Midbrain (tissue), 1 donor: Measurements from ENCODE around the gene PPP1R15B.

ENCODE experiments used
- DNase-seq: peaks from one replicate; lab custom pipeline; 2025; lab: John Stamatoyannopoulos, UW

The PPP1R15B gene

GRCh38 chr1:204420039-204421004 is 8.7 kb upstream of the PPP1R15B start:
- no peak for DNase-seq

GRCh38 chr1:204419064-204419403 is 7.4 kb upstream of the PPP1R15B start:
- no peak for DNase-seq

- no peak for DNase-seq
These were observed 6.8 kb upstream of the PPP1R15B start for GRCh38 chr1:204418174-204419063.

- DNase-seq, result no peak
These were observed 5.7 kb upstream of the PPP1R15B start for GRCh38 chr1:204417074-204417997.

- no peak for DNase-seq
These were observed 5.0 kb upstream of the PPP1R15B start for GRCh38 chr1:204416589-204417073.

- no peak for DNase-seq
These were observed 3.7 kb upstream of the PPP1R15B start for GRCh38 chr1:204415351-204415750.

GRCh38 chr1:204414016-204414415 is 2.4 kb upstream of the PPP1R15B start:
- no peak for DNase-seq

- DNase-seq, result no peak
These were observed 1.5 kb upstream of the PPP1R15B start for GRCh38 chr1:204413170-204413535.

- DNase-seq, result peak; percentile 43
These were observed 748 bp downstream of the PPP1R15B start for GRCh38 chr1:204410688-204411450.

GRCh38 chr1:204409836-204410687 is 1.6 kb downstream of the PPP1R15B start:
- DNase-seq, result no peak

GRCh38 chr1:204409123-204409522 is 2.5 kb downstream of the PPP1R15B start:
- no peak for DNase-seq

GRCh38 chr1:204408602-204409001 is 3.0 kb downstream of the PPP1R15B start:
- no peak for DNase-seq

GRCh38 chr1:204408074-204408507 is 3.5 kb downstream of the PPP1R15B start:
- DNase-seq, result peak; percentile 78

- DNase-seq, result no peak
These were observed 4.2 kb downstream of the PPP1R15B start for GRCh38 chr1:204407295-204407971.

GRCh38 chr1:204406621-204407020 is 5.0 kb downstream of the PPP1R15B start:
- no peak for DNase-seq

GRCh38 chr1:204405988-204406387 is 5.6 kb downstream of the PPP1R15B start:
- no peak for DNase-seq

- no peak for DNase-seq
These were observed 7.0 kb downstream of the PPP1R15B start for GRCh38 chr1:204404629-204405028.

GRCh38 chr1:204402391-204402790 is 9.2 kb downstream of the PPP1R15B start:
- DNase-seq, result no peak

GRCh38 chr1:204401730-204402129 is 9.9 kb downstream of the PPP1R15B start:
- DNase-seq, result no peak
